HCT116 (cell line): ENCODE results near the gene TEK. TPM values are rescaled to one million over a fixed set of nuclear protein-coding genes. Genes with fewer than 3 reads are reported as not detected.

ENCODE experiments used
- ATAC-seq: fragments of 200-7000 bp; cut with Tn5 transposase; 2 replicates; pipeline ENCODE4 v1.9.1; 2020; ENCODE audit warnings: mild to moderate bottlenecking, moderate library complexity
- BruUV-seq: library from RNA; stranded (reverse); fragments of 400-500 nt; replicated peaks from 2 replicates; lab custom pipeline; 2021; lab: Mats Ljungman, UMichigan
- CTCF ChIA-PET: fragments of 300-600 bp; sonication (Branson Sonifier 250); formaldehyde crosslinking; loops from one replicate; lab custom pipeline; 2021; ENCODE audit warnings: antibody characterized with exemption; lab: Charles Lee
- POLR2A ChIA-PET: fragments of 300-600, 350-600 bp; sonication (Branson Sonifier 250); formaldehyde crosslinking; loops from one replicate; lab custom pipeline; 2021; ENCODE audit warnings: antibody characterized with exemption; lab: Charles Lee
- RAD21 ChIA-PET, 2 experiments: fragments of 300-600 bp; sonication (Branson Sonifier 250); formaldehyde crosslinking; loops; one replicate each; lab custom pipeline; 2023; ENCODE audit warnings: low total read pairs in 2 of 2; ENCODE audit not compliant: uncharacterized antibody in 2 of 2, unreplicated experiment in 2 of 2, low non-redundant PET in 1 of 2; lab: Charles Lee
- DNase-seq: peaks from one replicate; pipeline ENCODE4 v3.0.0-alpha.2; 2010; ENCODE audit warnings: low read depth, low spot score
- H2AFZ ChIP-seq: fragments of 200-600 bp; shearing (Covaris generic), sonication (generic); 2 replicates; pipeline ENCODE4 v1.6.1; 2017; ENCODE audit warnings: low read depth, mixed run types, mixed read lengths, antibody characterized with exemption, low read length; ENCODE audit not compliant: poor library complexity, severe bottlenecking
- H3K27ac ChIP-seq: 2 replicates; pipeline ENCODE4 v1.5.1; 2012; ENCODE audit warnings: low read depth, low read length
- H3K27me3 ChIP-seq: fragments of 200-600 bp; sonication (generic); 2 replicates; pipeline ENCODE4 v1.6.1; 2016; ENCODE audit warnings: mixed run types, low read length, mixed read lengths; ENCODE audit not compliant: insufficient read depth
- H3K36me3 ChIP-seq, 2 experiments: fragments of 200-500 bp in 1 of 2; fragments of 200-600 bp in 1 of 2; sonication (Bioruptor generic) in 1 of 2; sonication (generic) in 1 of 2; 2 replicates each; pipeline versions ENCODE4 v1.5.1 to v1.6.1; 2014 to 2016; ENCODE audit warnings: low read length in 2 of 2, inconsistent platforms in 1 of 2, mixed read lengths in 1 of 2, mixed run types in 1 of 2; ENCODE audit not compliant: insufficient read depth in 2 of 2, control insufficient read depth in 1 of 2
- H3K4me1 ChIP-seq, 2 experiments: fragments of 200-600 bp in 1 of 2; sonication (generic) in 1 of 2; 2 replicates each; pipeline versions ENCODE4 v1.5.1 to v1.6.1; 2012 to 2017; ENCODE audit warnings: low read length in 2 of 2, inconsistent platforms in 1 of 2, mild to moderate bottlenecking in 1 of 2, mixed read lengths in 1 of 2, mixed run types in 1 of 2, moderate library complexity in 1 of 2; ENCODE audit not compliant: insufficient read depth in 2 of 2, control insufficient read depth in 1 of 2
- H3K4me2 ChIP-seq: fragments of 200-600 bp; sonication (generic); 2 replicates; pipeline ENCODE4 v1.6.1; 2017; ENCODE audit warnings: mixed run types, low read length, mixed read lengths
- H3K4me3 ChIP-seq, 2 experiments: fragments of 200-600 bp in 1 of 2; sonication (generic) in 1 of 2; replicated peaks in 1 of 2; 2 replicates each; pipeline ENCODE4 v1.5.1; 2011 to 2016; ENCODE audit warnings: low read length in 2 of 2, control low read depth in 1 of 2, low read depth in 1 of 2, mild to moderate bottlenecking in 1 of 2, mixed read lengths in 1 of 2, mixed run types in 1 of 2
- H3K79me2 ChIP-seq: fragments of 200-600 bp; sonication (generic); 2 replicates; pipeline ENCODE4 v1.6.1; 2017; ENCODE audit warnings: mild to moderate bottlenecking, mixed run types, low read length, moderate library complexity, mixed read lengths; ENCODE audit not compliant: insufficient read depth
- H3K9ac ChIP-seq: fragments of 200-600 bp; sonication (generic); 2 replicates; pipeline ENCODE4 v1.6.1; 2016; ENCODE audit warnings: low read length, mixed read lengths
- H3K9me2 ChIP-seq: fragments of 200-600 bp; sonication (generic), shearing (Covaris generic); 2 replicates; pipeline ENCODE4 v1.6.1; 2017; ENCODE audit warnings: mixed run types, mild to moderate bottlenecking, moderate library complexity; ENCODE audit not compliant: insufficient read depth
- H3K9me3 ChIP-seq, 2 experiments: fragments of 200-500 bp in 1 of 2; fragments of 200-600 bp in 1 of 2; sonication (Bioruptor generic) in 1 of 2; sonication (generic) in 1 of 2; 2 replicates each; pipeline ENCODE4 v1.6.1; 2014 to 2017; ENCODE audit warnings: low read length in 2 of 2, mixed read lengths in 2 of 2, inconsistent platforms in 1 of 2, low read depth in 1 of 2, mild to moderate bottlenecking in 1 of 2, mixed run types in 1 of 2, moderate library complexity in 1 of 2; ENCODE audit not compliant: control insufficient read depth in 1 of 2, insufficient read depth in 1 of 2
- H4K20me1 ChIP-seq: fragments of 200-600 bp; sonication (generic), shearing (Covaris generic); 2 replicates; pipeline ENCODE4 v1.6.1; 2017; ENCODE audit warnings: mixed run types, mild to moderate bottlenecking, moderate library complexity; ENCODE audit not compliant: insufficient read depth
- ATF3 ChIP-seq: IDR thresholded peaks from 2 replicates; pipeline ENCODE4 v1.6.1; 2012
- CBX3 ChIP-seq: IDR thresholded peaks from 2 replicates; pipeline ENCODE4 v1.6.1; 2012; ENCODE audit warnings: low read depth
- CTCF ChIP-seq, 3 experiments: fragments of 200-600 bp in 1 of 3; sonication (generic) in 1 of 3; IDR thresholded peaks in 2 of 3; conservative IDR thresholded peaks in 1 of 3; 2 replicates each; pipeline ENCODE4 v1.5.1; 2012 to 2017; ENCODE audit warnings: low read depth in 2 of 3, low read length in 2 of 3, antibody characterized with exemption in 1 of 3, borderline replicate concordance in 1 of 3, control low read depth in 1 of 3, mild to moderate bottlenecking in 1 of 3, mixed read lengths in 1 of 3, mixed run types in 1 of 3, moderate library complexity in 1 of 3; ENCODE audit not compliant: insufficient read depth in 1 of 3
- ELF1 ChIP-seq: IDR thresholded peaks from 2 replicates; pipeline ENCODE4 v1.6.1; 2012; ENCODE audit warnings: low read depth, borderline replicate concordance
- EZH2phosphoT487 ChIP-seq: fragments of 200-600 bp; IDR thresholded peaks from 2 replicates; pipeline ENCODE4 v1.6.1; 2018; ENCODE audit warnings: antibody characterized with exemption, borderline replicate concordance
- JUND ChIP-seq: IDR thresholded peaks from 2 replicates; pipeline ENCODE4 v1.6.1; 2012
- MAX ChIP-seq: IDR thresholded peaks from 2 replicates; pipeline ENCODE4 v1.6.1; 2012
- POLR2A ChIP-seq: IDR thresholded peaks from 2 replicates; pipeline ENCODE4 v1.7.0; 2011; ENCODE audit warnings: borderline replicate concordance; ENCODE audit not compliant: insufficient read depth, insufficient read length; ENCODE audit errors: extremely low read depth
- POLR2AphosphoS5 ChIP-seq: IDR thresholded peaks from 2 replicates; pipeline ENCODE4 v1.6.1; 2011; ENCODE audit warnings: mild to moderate bottlenecking, low read depth, low read length, moderate library complexity
- RAD21 ChIP-seq: IDR thresholded peaks from 2 replicates; pipeline ENCODE4 v1.6.1; 2012; ENCODE audit warnings: low read depth, mild to moderate bottlenecking
- SIN3A ChIP-seq: IDR thresholded peaks from 2 replicates; pipeline ENCODE4 v1.6.1; 2012; ENCODE audit warnings: low read depth
- SP1 ChIP-seq: IDR thresholded peaks from 2 replicates; pipeline ENCODE4 v1.6.1; 2012; ENCODE audit warnings: low read depth
- SRF ChIP-seq: IDR thresholded peaks from 2 replicates; pipeline ENCODE4 v1.6.1; 2012; ENCODE audit warnings: low read depth
- YY1 ChIP-seq: IDR thresholded peaks from 2 replicates; pipeline ENCODE4 v1.6.1; 2011; ENCODE audit warnings: low read length, low read depth, moderate library complexity, mild to moderate bottlenecking; ENCODE audit not compliant: insufficient replicate concordance; ENCODE audit errors: extremely low read depth
- ZBTB33 ChIP-seq: IDR thresholded peaks from 2 replicates; pipeline ENCODE4 v1.6.1; 2011; ENCODE audit warnings: mild to moderate bottlenecking, low read length, moderate library complexity; ENCODE audit not compliant: insufficient replicate concordance; ENCODE audit errors: extremely low read depth
- ZFX ChIP-seq: fragments of 450-650 bp; IDR thresholded peaks from 2 replicates; pipeline ENCODE4 v1.6.1; 2017
- ZNF274 ChIP-seq: fragments of 200-500 bp; sonication (Bioruptor generic); IDR thresholded peaks from 2 replicates; pipeline ENCODE4 v1.6.1; 2014; ENCODE audit warnings: mild to moderate bottlenecking, low read depth, low read length, inconsistent platforms
- intact Hi-C: fragments of 100-400 bp; cut with micrococcal nuclease; formaldehyde crosslinking; loops from 2 replicates; pipeline ENCODE4 v1.10.0; 2022
- total RNA-seq: library from RNA; stranded (reverse); gene quantifications from one replicate; pipeline ENCODE4 v1.2.1, GENCODE V29; 2021; ENCODE audit not compliant: unreplicated experiment

TEK gene
- total RNA-seq, 1 experiment from 2014 or later = 0.15 TPM

- no peaks in the 10 kb centered on the region for H3K4me1 ChIP-seq
- intact Hi-C loops = no loop called here
- no peak for ATAC-seq
- CTCF ChIA-PET = no interaction called here
- no peaks in the 10 kb centered on the region for H3K36me3 ChIP-seq
- H3K9me3 ChIP-seq = no peaks in the 10 kb centered on the region
- no peak for TF ChIP-seq YY1
- H3K9me2 ChIP-seq = no peaks in the 10 kb centered on the region
- H4K20me1 ChIP-seq = no peaks in the 10 kb centered on the region
- H3K4me2 ChIP-seq = no peak overlapping the region
- no peak overlapping the region for H2AFZ ChIP-seq
- DNase-seq = no peak
- H3K9ac ChIP-seq = no peak overlapping the region
- H3K4me3 ChIP-seq = no peak overlapping the region
- RAD21 ChIA-PET = no interaction called here
- H3K79me2 ChIP-seq = no peaks in the 10 kb centered on the region
- BruUV-seq = no TSS peak
- no peaks in the 10 kb centered on the region for H3K27me3 ChIP-seq
- no peak overlapping the region for H3K27ac ChIP-seq
- POLR2A ChIA-PET = no interaction called here
Measured at GRCh38 chr9:27117489-27118135, 8.6 kb downstream of the TEK start.

- no peak overlapping the region for H2AFZ ChIP-seq
- ATAC-seq (no peak), DNase-seq (no peak)
- no peak overlapping the region for H3K9ac ChIP-seq
- no peaks in the 10 kb centered on the region for H3K79me2 ChIP-seq
- ChIA-PET CTCF (no interaction called here), RAD21 (no interaction called here), POLR2A (no interaction called here)
- no peak overlapping the region for H3K4me3 ChIP-seq
- H3K9me2 ChIP-seq = no peaks in the 10 kb centered on the region
- H3K27me3 ChIP-seq = no peaks in the 10 kb centered on the region
- intact Hi-C loops = no loop called here
- H3K4me2 ChIP-seq = no peak overlapping the region
- no peak overlapping the region for H3K27ac ChIP-seq
- no peaks in the 10 kb centered on the region for H4K20me1 ChIP-seq
- BruUV-seq = no TSS peak
- TF ChIP-seq ELF1 (no peak), POLR2AphosphoS5 (no peak), ZBTB33 (no peak), RAD21 (no peak), MAX (no peak), ZNF274 (no peak), ATF3 (no peak), ZFX (no peak), CTCF (IDR thresholded peaks at IDR 0.05 in 2 of 3, conservative IDR thresholded peaks at IDR 0.05 in 1 of 3; ENCODE audit: borderline replicate concordance in 1 of 3, insufficient read depth in 1 of 3, low read depth in 2 of 3, low read length in 2 of 3) (no peak), POLR2A (no peak), SP1 (no peak), EZH2phosphoT487 (no peak), SIN3A (no peak), CBX3 (no peak), SRF (no peak), YY1 (no peak), JUND (no peak)
- no peaks in the 10 kb centered on the region for H3K4me1 ChIP-seq
- H3K9me3 ChIP-seq = no peaks in the 10 kb centered on the region
- no peaks in the 10 kb centered on the region for H3K36me3 ChIP-seq
Measured at GRCh38 chr9:27118916-27119315, 9.9 kb downstream of the TEK start.
